B cell (primary cell): ENCODE results near the gene MYO1B. TPM values are rescaled to one million over a fixed set of nuclear protein-coding genes. Genes with fewer than 3 reads are reported as not detected.

Experiments used
- ATAC-seq: fragments of 200-7000 bp; cut with Tn5 transposase; one replicate; pipeline ENCODE4 v1.10.0; 2021; ENCODE audit warnings: low read depth, mild to moderate bottlenecking, moderate number of reproducible peaks, moderate library complexity
- CTCF ChIA-PET: fragments of 350-600 bp; sonication (Branson Sonifier 250); formaldehyde crosslinking; loops from one replicate; lab custom pipeline; 2021; ENCODE audit warnings: antibody characterized with exemption, inconsistent platforms; lab: Charles Lee
- POLR2A ChIA-PET: fragments of 350-600 bp; sonication (Branson Sonifier 250); formaldehyde crosslinking; loops from one replicate; lab custom pipeline; 2021; ENCODE audit warnings: antibody characterized with exemption; lab: Charles Lee
- DNase-seq: peaks from one replicate; pipeline ENCODE4 v3.0.0; 2013
- H2AFZ ChIP-seq: 2 replicates; pipeline ENCODE4 v1.6.1; 2012; ENCODE audit warnings: mild to moderate bottlenecking, low read depth, low read length; ENCODE audit not compliant: insufficient read depth, poor library complexity, severe bottlenecking
- H3K27ac ChIP-seq, 2 donors: 1 replicate in 1 of 2; 2 replicates in 1 of 2; pipeline ENCODE4 v1.5.1; 2012 to 2013; ENCODE audit warnings: low read length in 2 of 2, mild to moderate bottlenecking in 2 of 2, moderate library complexity in 1 of 2
- H3K27me3 ChIP-seq, 4 experiments: fragments of 200-600 bp in 1 of 4; sonication (generic) in 1 of 4; replicated peaks in 1 of 4; 1 replicate in 2 of 4; 2 replicates in 2 of 4; pipeline versions ENCODE4 v1.6.1 to v1.7.0; 2013 to 2016; ENCODE audit warnings: low read length in 3 of 4, mild to moderate bottlenecking in 2 of 4, mixed read lengths in 1 of 4, moderate library complexity in 1 of 4; ENCODE audit not compliant: insufficient read depth in 4 of 4, control insufficient read depth in 3 of 4; ENCODE audit errors: control extremely low read depth in 1 of 4
- H3K36me3 ChIP-seq, 2 experiments: replicated peaks in 1 of 2; 1 replicate in 1 of 2; 2 replicates in 1 of 2; pipeline versions ENCODE4 v1.6.1 to v1.7.1; 2013; ENCODE audit warnings: low read length in 1 of 2; ENCODE audit not compliant: insufficient read depth in 2 of 2, control insufficient read depth in 1 of 2; ENCODE audit errors: control extremely low read depth in 1 of 2, extremely low read depth in 1 of 2
- H3K4me1 ChIP-seq, 2 donors: fragments of 200-600 bp in 1 of 2; sonication (generic) in 1 of 2; 1 replicate in 1 of 2; 2 replicates in 1 of 2; pipeline versions ENCODE4 v1.5.1 to v1.6.1; 2013 to 2017; ENCODE audit warnings: low read length in 2 of 2; ENCODE audit not compliant: control insufficient read depth in 2 of 2, insufficient read depth in 2 of 2
- H3K4me2 ChIP-seq: replicated peaks from 2 replicates; pipeline ENCODE3; 2012; ENCODE audit warnings: mild to moderate bottlenecking, low read depth, low read length; ENCODE audit not compliant: poor library complexity, severe bottlenecking
- H3K4me3 ChIP-seq, 5 experiments: fragments of 200-600 bp in 1 of 5; sonication (generic) in 1 of 5; 1 replicate in 3 of 5; 2 replicates in 2 of 5; pipeline versions ENCODE4 v1.5.1 to v1.7.0; 2011 to 2016; ENCODE audit warnings: low read length in 4 of 5, mild to moderate bottlenecking in 4 of 5, low read depth in 2 of 5, control low read depth in 1 of 5, moderate library complexity in 1 of 5; ENCODE audit not compliant: insufficient read depth in 1 of 5; ENCODE audit errors: control extremely low read depth in 1 of 5, extremely low read depth in 1 of 5
- H3K79me2 ChIP-seq: fragments of 200-600 bp; sonication (generic); one replicate; pipeline ENCODE4 v1.6.0; 2016; ENCODE audit warnings: low read length; ENCODE audit not compliant: control insufficient read depth, insufficient read depth
- H3K9ac ChIP-seq: fragments of 200-600 bp; sonication (generic); 2 replicates; pipeline ENCODE4 v1.6.1; 2017; ENCODE audit warnings: mild to moderate bottlenecking, low read length, moderate library complexity
- H3K9me3 ChIP-seq, 3 donors: one replicate each; pipeline versions ENCODE4 v1.6.1 to v1.7.1; 2013; ENCODE audit warnings: low read length in 2 of 3; ENCODE audit not compliant: control insufficient read depth in 2 of 3, insufficient read depth in 1 of 3; ENCODE audit errors: control extremely low read depth in 1 of 3
- H4K20me1 ChIP-seq: 2 replicates; pipeline ENCODE4 v1.6.0; 2012; ENCODE audit warnings: mild to moderate bottlenecking, low read length; ENCODE audit not compliant: insufficient read depth, control insufficient read depth, poor library complexity, severe bottlenecking
- H3K27ac Mint-ChIP-seq: one replicate; pipeline ENCODE4 v1.8.0; 2021; ENCODE audit warnings: mixed read lengths
- H3K27me3 Mint-ChIP-seq: one replicate; pipeline ENCODE4 v1.8.0; 2021; ENCODE audit warnings: mixed read lengths
- H3K4me1 Mint-ChIP-seq: one replicate; pipeline ENCODE4 v1.8.0; 2021; ENCODE audit warnings: mixed read lengths
- H3K4me3 Mint-ChIP-seq: one replicate; pipeline ENCODE4 v1.8.0; 2021; ENCODE audit warnings: mixed read lengths
- H3K9me3 Mint-ChIP-seq: one replicate; pipeline ENCODE4 v1.8.0; 2022; ENCODE audit warnings: mixed read lengths; ENCODE audit not compliant: insufficient read depth
- EZH2 ChIP-seq: IDR thresholded peaks from 2 replicates; pipeline ENCODE4 v1.6.1; 2012; ENCODE audit warnings: borderline replicate concordance, low read depth, mild to moderate bottlenecking, moderate library complexity, low read length; ENCODE audit not compliant: insufficient read depth, poor library complexity, severe bottlenecking
- WGBS: methylation state at CpG from one replicate; pipeline ENCODE4 v1.1.5; 2013; ENCODE audit warnings: missing lambda C conversion rate; ENCODE audit not compliant: insufficient coverage; 5-methylcytosine and 5-hydroxymethylcytosine counted together
- intact Hi-C: fragments of 100-400 bp; cut with micrococcal nuclease; formaldehyde crosslinking; loops from one replicate; pipeline ENCODE4 v1.10.0; 2022
- polyA plus RNA-seq: library from polyadenylated mRNA; depleted of rRNA; stranded (reverse); fragments of >200 nt; gene quantifications from 2 replicates; pipeline ENCODE4 v1.2.3, GENCODE V29; 2012
- total RNA-seq, 2 donors: library from RNA; stranded (reverse); fragments of 120-200 nt in 1 of 2; gene quantifications; 1 replicate in 1 of 2; 2 replicates in 1 of 2; pipeline versions ENCODE4 v1.2.3 to v1.2.4, GENCODE V29; 2013 to 2022
- TF ChIP-seq, protein P1 (sequence below): fragments of 200-600 bp; IDR thresholded peaks from one replicate; pipeline ENCODE4 v1.8.0; 2022; ENCODE audit warnings: antibody characterized with exemption, mild to moderate bottlenecking

MYO1B gene
- total and polyA plus RNA-seq, 2 donors (not counting 1 experiment from before 2014, with no cell fraction given) = 0.67 to 4.4 TPM

DNA sequence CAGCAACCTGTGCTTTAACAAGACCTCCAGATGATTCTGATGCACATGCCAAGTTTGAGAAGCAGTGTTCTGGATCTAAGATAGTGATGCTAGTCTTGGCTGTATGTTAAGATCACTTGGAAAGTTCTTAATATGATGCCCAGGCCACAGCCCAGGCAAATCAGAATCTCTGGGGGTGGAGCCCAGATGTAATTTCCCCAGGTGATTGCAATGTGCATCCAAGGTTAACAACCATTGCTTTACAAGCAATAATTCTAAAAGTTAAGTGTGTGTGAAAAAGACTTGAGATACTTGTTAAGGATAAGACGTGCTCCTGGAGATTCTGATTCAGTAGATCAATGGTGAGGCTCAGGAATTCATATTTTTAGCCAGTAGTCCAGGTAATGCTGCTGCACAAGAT, 44.3 kb upstream of the MYO1B start:
- Mint-ChIP-seq H3K4me3 (no peak overlapping the region), H3K27ac (no peak overlapping the region), H3K9me3 (no peaks in the 10 kb centered on the region), H3K4me1 (peaks cover 18% of the 10 kb centered on the region), H3K27me3 (no peaks in the 10 kb centered on the region)
- H3K79me2 ChIP-seq = no peaks in the 10 kb centered on the region
- no peak overlapping the region for H3K9ac ChIP-seq
- no peaks in the 10 kb centered on the region for H3K27me3 ChIP-seq
- ChIA-PET POLR2A (no interaction called here), CTCF (no interaction called here)
- no peak overlapping the region for H3K4me2 ChIP-seq
- no peaks in the 10 kb centered on the region for H3K36me3 ChIP-seq
- H2AFZ ChIP-seq = no peak overlapping the region
- peaks cover 7 to 13% of the 10 kb centered on the region in 2 donors for H3K4me1 ChIP-seq
- no peak overlapping the region for H3K27ac ChIP-seq
- ATAC-seq (no peak), DNase-seq (no peak)
- intact Hi-C loops = no loop called here
- no peak overlapping the region for H3K4me3 ChIP-seq
- H4K20me1 ChIP-seq = no peaks in the 10 kb centered on the region
- peaks cover 0 to under 1% (median 0%) of the 10 kb centered on the region in 3 donors for H3K9me3 ChIP-seq
- TF ChIP-seq, protein P1, sequence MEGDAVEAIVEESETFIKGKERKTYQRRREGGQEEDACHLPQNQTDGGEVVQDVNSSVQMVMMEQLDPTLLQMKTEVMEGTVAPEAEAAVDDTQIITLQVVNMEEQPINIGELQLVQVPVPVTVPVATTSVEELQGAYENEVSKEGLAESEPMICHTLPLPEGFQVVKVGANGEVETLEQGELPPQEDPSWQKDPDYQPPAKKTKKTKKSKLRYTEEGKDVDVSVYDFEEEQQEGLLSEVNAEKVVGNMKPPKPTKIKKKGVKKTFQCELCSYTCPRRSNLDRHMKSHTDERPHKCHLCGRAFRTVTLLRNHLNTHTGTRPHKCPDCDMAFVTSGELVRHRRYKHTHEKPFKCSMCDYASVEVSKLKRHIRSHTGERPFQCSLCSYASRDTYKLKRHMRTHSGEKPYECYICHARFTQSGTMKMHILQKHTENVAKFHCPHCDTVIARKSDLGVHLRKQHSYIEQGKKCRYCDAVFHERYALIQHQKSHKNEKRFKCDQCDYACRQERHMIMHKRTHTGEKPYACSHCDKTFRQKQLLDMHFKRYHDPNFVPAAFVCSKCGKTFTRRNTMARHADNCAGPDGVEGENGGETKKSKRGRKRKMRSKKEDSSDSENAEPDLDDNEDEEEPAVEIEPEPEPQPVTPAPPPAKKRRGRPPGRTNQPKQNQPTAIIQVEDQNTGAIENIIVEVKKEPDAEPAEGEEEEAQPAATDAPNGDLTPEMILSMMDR = no peak
- no peak for TF ChIP-seq EZH2
- WGBS = 100% methylated on average over 1 of the region's 1 CpG

DNA sequence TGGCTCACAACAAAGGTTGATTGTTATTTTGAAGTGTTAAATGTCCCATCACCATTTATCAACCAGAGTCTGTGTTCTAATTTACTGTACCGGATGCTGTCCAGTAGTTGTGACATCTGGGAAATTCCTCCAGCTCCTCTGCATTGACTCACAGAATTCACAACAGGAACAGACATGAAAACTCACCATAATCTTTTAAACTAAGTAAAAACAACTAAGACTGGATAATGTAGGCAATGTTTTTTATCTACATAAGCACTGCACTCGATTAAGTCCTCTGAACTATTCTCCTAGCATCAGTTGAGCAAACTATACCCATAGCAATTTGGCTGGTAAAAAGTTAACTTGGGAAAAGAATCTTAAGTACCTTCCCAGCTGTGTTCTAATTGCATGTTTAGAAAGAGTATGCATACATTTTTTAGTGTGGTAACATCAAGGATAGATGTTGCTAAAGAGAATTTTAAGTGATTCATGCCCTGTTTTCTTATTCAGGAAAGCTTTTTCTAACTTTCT, 42.9 kb upstream of the MYO1B start:
- H3K4me2 ChIP-seq = no peak overlapping the region
- H3K36me3 ChIP-seq = no peaks in the 10 kb centered on the region
- CTCF ChIA-PET = interaction anchor here (0.6 to 0.9 kb wide), 2 partner anchors 15 to 319 kb away, joined by 3 to 5 read pairs; no protein-coding TSS in a partner anchor
- no CpG with 5 or more reads among the region's 2 CpGs for WGBS
- peaks cover 0 to 4% (median 1%) of the 10 kb centered on the region in 3 donors for H3K9me3 ChIP-seq
- H3K4me3 Mint-ChIP-seq = no peak overlapping the region
- no peak overlapping the region for H3K9ac ChIP-seq
- no peaks in the 10 kb centered on the region for H3K27me3 ChIP-seq
- H2AFZ ChIP-seq = no peak overlapping the region
- no peak overlapping the region for H3K4me3 ChIP-seq
- POLR2A ChIA-PET = no interaction called here
- H3K27ac Mint-ChIP-seq = no peak overlapping the region
- H4K20me1 ChIP-seq = no peaks in the 10 kb centered on the region
- H3K79me2 ChIP-seq = no peaks in the 10 kb centered on the region
- H3K4me1 ChIP-seq = peaks cover 7 to 13% of the 10 kb centered on the region in 2 donors
- H3K27ac ChIP-seq = no peak overlapping the region
- peaks cover 18% of the 10 kb centered on the region for H3K4me1 Mint-ChIP-seq
- DNase-seq (no peak), ATAC-seq (no peak)
- no peaks in the 10 kb centered on the region for H3K9me3 Mint-ChIP-seq
- intact Hi-C loops = no loop called here
- no peaks in the 10 kb centered on the region for H3K27me3 Mint-ChIP-seq
- no peak for TF ChIP-seq EZH2
- TF ChIP-seq, protein P1 = no peak
